ENCODE measurements around the gene MTMR4.
A peak's percentile ranks its signal among the peaks of the same experiment; 100 is the strongest.

MTMR4 gene

DNA sequence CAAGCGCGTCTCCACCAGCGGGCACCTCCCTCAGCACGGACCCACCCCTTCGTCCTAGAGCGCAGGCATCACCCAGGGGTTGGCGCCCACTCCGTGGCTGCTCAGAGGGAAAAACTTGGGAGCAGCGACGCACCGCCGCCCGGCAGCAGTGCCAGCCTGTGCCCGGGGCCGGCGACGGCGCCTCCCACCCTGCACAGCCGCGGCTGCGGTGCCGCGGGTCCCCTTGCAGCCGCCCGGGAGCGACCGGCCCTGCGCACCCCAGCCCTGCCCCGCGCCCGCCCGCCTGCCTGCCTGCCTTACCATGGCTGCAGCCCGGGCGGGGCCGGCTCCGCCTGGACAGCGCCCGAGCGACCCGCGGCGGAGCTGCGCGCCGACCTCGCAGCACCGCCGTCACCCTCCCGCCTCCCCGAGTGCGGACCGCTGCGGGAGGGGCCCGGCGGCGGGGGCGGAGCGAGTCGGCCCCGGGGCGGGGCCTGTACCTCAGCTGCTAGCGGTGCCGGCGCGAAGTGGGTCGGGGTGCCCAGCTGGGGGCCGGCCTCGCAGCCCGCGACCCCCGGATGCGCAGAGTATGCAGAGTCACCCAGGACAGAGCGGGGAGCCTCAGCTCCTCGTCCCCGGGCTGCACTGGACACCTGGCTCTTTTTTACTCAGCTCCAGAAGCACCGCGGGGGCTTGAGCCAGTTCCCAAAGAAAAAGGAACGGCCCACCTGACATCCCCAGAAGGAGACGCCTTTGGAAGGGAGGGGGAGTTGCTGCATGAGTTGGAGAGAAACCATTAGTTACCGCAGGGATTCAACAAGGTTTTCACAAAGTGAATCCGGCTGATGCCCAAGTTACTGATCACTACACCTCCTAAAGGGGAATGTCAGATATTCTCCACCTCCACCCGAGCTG, 17.5 kb upstream of the MTMR4 start:
- TF ChIP-seq GATA1 (IDR thresholded peaks at IDR 0.05; ENCODE audit: low read depth, low read length), result no peak
- peak; percentile 72 to 79 for DNase-seq

DNA sequence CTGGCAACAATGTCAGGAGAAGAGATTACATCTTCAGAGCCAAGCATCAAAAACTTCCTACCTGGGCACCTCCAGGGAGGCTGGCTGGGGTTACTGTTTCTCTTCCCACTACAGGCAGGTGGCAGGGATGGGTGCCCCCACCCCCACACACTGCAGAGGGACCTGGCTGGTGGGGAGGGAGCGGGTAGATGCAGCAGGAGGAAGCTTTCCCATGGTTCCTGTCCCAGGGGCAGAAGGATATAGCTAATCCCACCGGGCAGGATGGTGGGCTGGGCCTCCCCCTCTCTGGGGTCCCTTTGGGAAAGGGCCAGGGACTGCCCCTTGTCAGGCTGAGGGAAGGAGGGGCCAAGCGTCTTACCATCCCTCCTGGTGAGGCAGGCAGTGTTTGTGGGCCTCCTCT, 16.7 kb upstream of the MTMR4 start:
- no peak for DNase-seq
- no peak for TF ChIP-seq GATA1 (IDR thresholded peaks at IDR 0.05; ENCODE audit: low read depth, low read length)
- no peak for TF ChIP-seq POLR2A (IDR thresholded peaks at IDR 0.05; ENCODE audit: low read length)

DNA sequence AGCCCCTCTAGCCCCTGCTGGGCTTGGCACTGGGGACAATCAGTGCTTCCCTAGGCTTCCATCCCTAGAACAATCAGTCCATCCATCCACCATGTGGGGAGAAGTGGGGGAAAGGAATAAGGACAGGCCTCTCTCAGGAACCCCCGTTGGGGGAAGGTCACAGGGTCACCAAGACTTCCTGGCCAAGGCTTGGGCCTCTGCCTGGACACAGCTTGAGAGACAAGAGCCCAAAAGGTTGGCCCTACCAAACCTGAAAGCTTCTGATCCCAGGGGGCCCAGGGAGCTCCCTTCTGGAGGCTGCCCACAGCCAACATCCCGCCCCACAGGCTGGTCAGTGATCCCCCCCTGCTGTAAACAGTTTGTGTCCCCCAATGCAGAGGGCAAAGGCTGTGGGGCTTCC, 16.2 kb upstream of the MTMR4 start:
- no peak for DNase-seq
- TF ChIP-seq GATA1 (IDR thresholded peaks at IDR 0.05; ENCODE audit: low read depth, low read length), result no peak
- TF ChIP-seq POLR2A (IDR thresholded peaks at IDR 0.05; ENCODE audit: low read length), result no peak

DNA sequence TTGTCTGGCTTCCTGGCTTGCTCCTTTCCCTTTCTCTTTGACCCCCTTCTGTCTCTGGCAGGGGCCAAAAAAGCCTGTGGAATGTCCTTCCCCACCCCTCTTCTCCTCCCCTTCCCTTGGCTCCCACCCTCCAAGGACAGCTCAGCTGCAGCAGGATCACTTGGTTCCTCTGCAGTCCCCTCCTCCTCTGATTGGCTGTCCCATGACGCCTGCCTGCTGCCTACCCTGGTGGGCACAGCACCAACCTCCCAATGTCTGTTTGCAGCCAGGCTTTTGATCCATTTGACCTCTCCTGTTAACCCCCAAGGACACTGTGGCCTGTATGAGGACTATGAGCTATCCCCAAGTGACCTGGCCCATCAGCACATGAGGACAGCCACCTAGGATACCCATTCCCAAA, 14.8 kb upstream of the MTMR4 start:
- TF ChIP-seq POLR2A (IDR thresholded peaks at IDR 0.05; ENCODE audit: low read length) (no peak), GATA1 (IDR thresholded peaks at IDR 0.05; ENCODE audit: low read depth, low read length) (no peak)
- DNase-seq, result no peak

DNA sequence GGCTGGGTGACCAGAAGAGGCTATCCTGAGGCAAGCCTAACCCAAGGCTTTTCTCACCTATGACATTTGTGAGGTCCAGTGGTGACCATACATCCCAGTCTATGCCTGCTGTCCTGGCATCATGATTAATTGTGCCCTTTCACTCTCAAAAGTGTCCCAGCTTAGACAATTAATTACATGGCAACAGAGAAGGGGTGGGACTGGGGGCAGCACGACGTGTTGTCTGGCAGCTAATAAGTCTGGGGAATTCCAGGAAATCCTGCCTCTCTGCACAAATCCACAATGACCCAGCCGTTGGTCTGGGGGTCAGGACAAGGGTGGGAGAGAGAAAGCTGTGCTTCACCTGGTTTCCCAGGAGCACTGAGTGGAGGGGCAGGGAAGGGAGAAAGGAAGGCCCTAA, 14.0 kb upstream of the MTMR4 start:
- TF ChIP-seq POLR2A (IDR thresholded peaks at IDR 0.05; ENCODE audit: low read length), result no peak
- TF ChIP-seq GATA1 (IDR thresholded peaks at IDR 0.05; ENCODE audit: low read depth, low read length), result no peak
- no peak for DNase-seq

DNA sequence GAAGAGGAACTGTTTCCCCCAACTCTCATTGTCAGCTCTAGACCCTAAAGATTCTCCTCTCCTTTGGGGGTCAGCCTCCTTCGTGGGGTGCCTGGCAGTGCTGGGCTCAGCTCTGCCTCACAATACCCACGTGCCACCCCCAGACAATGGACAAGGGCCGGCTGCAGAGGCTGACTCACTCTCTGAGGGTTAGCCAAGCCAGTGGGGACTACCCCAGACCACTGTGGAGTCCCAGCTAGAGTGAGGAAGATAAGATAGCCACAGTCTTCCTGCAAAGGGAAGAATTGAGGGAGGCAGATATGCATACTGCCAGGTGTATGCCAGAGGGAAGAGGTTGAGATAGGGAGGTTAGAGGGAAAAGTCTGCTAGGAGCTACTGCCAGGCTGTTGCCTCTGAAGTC, 13.5 kb upstream of the MTMR4 start:
- no peak for DNase-seq
- TF ChIP-seq POLR2A (IDR thresholded peaks at IDR 0.05; ENCODE audit: low read length) (no peak), GATA1 (IDR thresholded peaks at IDR 0.05; ENCODE audit: low read depth, low read length) (no peak)

DNA sequence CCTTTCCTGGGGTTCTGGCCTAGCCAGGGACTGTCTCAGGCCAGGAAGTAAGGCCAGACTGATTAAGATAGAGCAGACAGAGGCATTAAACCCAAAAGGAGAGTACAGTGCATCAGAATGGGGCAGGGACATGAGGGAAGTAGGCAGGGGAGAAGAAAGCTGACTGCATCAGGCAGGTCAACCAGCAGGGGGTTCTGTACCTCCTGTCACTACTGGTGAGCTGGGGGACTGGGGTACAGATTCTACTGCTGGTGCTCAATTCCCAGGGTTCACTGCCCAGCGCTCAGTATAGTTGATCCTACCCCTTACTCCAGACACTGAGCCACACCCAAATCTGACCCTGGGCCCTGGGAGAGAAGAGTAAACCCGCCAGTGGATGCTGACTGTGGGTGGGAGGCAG, 12.9 kb upstream of the MTMR4 start:
- no peak for TF ChIP-seq GATA1 (IDR thresholded peaks at IDR 0.05; ENCODE audit: low read depth, low read length)
- no peak for TF ChIP-seq POLR2A (IDR thresholded peaks at IDR 0.05; ENCODE audit: low read length)
- no peak for DNase-seq

DNA sequence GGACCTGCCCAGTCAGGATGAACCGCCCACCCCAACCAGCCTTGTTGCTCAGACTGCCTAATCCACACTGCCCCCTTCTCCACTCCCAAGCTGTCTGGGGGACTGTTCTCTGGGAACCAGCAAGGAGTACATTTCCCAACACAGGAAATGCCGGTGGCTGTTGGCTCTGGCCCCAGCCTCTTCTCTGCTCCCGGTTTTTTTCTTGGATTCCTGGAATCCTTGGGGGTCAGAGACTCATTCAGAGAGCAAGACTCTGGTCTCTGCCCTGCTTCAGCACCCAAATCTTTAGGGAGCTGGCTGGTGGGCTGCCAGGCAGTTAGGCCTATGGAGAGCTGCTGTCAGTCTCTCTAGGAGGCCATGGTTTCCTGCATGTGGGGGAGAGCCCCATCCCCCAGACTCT, 10.8 kb upstream of the MTMR4 start:
- TF ChIP-seq GATA1 (IDR thresholded peaks at IDR 0.05; ENCODE audit: low read depth, low read length) (no peak), POLR2A (IDR thresholded peaks at IDR 0.05; ENCODE audit: low read length) (no peak)
- no peak for DNase-seq

DNA sequence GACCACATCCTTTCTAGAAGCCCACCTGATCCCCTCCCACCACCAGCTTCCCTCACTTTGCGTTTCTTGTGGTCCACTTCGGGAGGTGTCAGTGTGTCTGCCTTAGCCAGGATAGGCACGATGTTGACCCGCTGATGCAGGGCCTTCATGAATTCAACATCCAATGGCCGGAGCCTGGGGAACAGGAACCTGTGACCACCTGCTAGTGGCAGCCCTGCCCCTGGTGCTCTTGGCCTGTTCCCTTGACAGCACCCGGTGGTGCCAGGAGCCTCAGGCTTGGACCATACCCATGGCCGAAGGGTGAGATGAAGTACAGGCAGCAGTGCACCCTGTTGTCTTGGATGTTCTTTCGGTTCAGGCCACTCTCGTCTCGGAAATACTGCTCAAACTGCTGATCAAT, 7.2 kb upstream of the MTMR4 start:
- no peak for DNase-seq

DNA sequence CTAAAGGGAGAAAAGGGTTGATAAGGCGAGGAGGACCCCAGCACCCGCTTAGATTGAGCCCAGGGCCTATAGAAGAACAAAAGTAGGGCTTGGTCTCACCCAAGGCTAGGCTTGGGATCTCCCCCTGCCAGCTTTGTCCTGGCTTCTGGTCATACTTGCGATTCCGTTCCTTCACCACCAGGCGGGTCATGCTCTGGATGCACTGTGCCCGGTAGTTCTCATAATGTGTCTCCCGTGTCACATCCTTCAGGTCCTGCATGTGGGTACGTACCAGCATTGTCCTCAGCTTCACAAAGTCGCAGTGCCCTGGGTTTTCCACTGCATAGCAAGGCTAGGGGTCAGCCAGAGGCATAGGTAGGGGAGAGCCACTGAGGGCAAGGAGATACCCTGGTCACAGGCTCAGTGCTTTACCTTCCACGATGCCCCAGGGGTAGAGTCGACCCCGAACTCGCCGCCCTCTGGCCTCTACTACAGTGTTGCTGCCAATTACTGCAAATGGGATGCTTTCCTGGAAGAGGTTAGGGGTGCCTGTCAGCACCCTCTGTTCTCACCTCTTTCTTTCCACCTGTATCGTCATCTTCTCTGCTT, 6.5 kb upstream of the MTMR4 start:
- peak; percentile 35 to 48 for DNase-seq

More for the DNA sequence above, 7.2 kb upstream of the MTMR4 start:
- no peak for TF ChIP-seq GATA1 (IDR thresholded peaks at IDR 0.05; ENCODE audit: low read depth, low read length)
- TF ChIP-seq POLR2A (IDR thresholded peaks at IDR 0.05; ENCODE audit: low read length), result no peak

DNA sequence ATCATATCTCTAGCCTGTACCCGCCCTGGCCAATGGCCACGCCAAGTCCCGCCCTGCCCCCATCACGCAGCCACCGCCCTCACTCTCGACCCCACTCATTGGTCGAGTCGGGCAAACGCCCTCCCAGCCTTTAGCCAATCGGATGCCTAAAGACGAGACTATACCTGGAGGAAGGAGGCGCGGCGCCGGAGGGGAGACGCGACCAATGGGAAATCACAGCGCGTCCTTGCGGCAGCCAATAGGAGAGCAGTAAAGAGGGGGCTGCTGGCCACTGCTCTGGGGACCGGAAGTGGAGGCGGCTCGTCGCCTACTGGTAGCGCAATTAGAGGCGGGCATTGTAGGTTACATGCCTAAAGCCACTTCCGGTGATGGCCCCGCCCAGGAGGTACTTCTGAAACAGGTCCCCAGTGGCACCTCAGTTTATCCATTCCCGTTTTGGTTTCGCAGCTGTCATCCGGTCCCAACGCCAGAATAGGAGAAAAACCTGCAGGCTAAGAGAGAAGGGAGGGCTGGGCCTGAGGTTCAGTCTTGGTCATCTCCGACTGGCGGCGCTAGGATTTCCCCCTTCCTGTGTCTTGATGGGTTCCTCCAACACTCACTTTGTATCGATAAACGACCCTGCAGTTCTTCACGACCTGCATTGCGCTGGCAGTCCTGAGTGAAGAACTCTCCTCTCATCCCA, 3.6 kb upstream of the MTMR4 start:
- peak; percentile 100 for DNase-seq
- TF ChIP-seq POLR2A (IDR thresholded peaks at IDR 0.05; ENCODE audit: low read length), result peak; percentile 86
- no peak for TF ChIP-seq GATA1 (IDR thresholded peaks at IDR 0.05; ENCODE audit: low read depth, low read length)

More for the DNA sequence above, 6.5 kb upstream of the MTMR4 start:
- TF ChIP-seq POLR2A (IDR thresholded peaks at IDR 0.05; ENCODE audit: low read length) (no peak), GATA1 (IDR thresholded peaks at IDR 0.05; ENCODE audit: low read depth, low read length) (no peak)

DNA sequence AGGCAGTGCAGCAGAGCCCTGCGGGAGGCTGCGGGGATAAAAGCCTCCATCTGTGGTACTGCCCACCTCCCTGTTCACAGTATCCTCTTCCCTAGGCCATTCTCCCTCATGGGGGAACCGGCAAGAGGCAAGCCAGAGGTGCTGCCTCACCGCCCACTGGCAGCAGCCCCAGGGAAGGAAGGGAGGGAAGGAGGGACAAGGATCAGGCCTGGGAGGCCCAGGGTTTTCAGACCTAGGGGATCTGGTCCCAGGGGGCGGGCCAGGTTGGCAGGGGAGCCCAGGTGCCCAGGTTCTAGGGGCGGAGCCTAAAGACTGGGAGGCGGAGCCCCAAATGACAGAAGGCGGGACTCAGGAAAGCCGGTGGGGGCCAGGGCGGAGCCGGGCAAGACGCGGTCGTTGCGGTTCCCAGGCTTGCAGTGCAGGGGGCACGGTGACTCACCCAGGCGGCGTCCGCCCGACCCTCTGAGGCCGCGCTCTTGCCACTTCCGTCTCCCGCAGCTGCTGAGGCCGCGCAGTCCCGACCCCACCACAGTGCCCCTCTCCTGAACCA, 3.0 kb upstream of the MTMR4 start:
- no peak for TF ChIP-seq POLR2A (IDR thresholded peaks at IDR 0.05; ENCODE audit: low read length)
- TF ChIP-seq GATA1 (IDR thresholded peaks at IDR 0.05; ENCODE audit: low read depth, low read length), result no peak
- no peak for DNase-seq

DNA sequence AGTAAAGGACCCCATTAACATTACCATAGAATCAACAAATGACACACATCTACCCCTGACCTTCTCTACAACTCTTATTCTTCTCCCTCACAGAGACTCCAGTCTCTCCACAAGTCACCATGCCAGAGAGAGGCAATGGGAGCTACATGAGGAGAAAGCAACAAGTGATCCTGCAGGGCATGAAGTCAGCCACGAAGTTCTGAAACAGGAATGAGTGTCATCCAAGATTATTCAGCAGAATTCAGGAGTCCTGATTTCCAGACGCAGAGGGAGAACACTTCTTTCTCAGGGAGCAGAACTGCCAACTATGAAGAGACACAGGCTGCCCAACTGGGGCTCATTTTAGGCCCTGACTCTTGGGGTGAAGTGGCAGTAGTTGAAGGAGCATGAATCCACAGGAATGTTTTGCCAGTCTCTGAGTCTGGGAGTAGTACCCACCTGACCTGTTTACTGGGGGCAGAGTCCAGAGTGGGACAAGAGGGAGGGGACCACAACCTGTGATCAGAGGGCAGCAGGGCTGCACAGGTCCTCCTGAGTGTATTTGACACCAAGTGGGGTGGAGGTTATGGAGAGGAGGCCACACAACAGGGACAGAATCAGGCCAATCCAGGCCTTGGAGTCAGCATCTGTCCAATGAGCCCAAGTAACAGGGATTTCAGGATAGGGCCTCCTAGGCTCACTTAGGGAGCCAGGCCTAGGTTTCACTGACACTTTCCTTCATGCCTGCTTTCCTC, 2.4 kb upstream of the MTMR4 start:
- peak in 1 of 2 experiments; percentile 48 for DNase-seq
- TF ChIP-seq POLR2A (IDR thresholded peaks at IDR 0.05; ENCODE audit: low read length), result no peak
- no peak for TF ChIP-seq GATA1 (IDR thresholded peaks at IDR 0.05; ENCODE audit: low read depth, low read length)

All from erythroblast (primary cell).